ENCODE results near the gene SMIM13.

Gene SMIM13

DNA sequence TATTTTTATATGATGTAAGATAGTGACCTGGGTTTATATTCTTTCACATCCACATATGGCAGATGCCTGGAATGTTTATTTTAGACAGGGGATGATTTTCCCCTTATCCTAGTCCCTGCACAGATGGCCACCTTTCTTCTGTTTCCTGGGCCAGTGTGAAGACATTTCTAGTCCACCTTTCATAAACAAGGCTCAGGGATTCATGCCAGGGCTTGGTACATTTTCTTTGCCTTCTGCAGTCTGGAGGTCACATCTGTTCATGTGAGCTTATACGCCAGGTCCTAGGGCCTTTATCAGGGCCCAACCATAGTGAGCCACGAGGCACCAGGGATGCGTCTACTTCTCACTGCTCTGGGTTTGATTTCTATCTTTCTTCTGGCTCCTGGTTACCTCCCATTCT is 55.9 kb downstream of the SMIM13 start:
- Histone ChIP-seq H3K27ac (ENCODE audit: low read length) (no peak overlapping the region), H3K4me2 (ENCODE audit: insufficient read depth, low read length) (no peak overlapping the region), H2AFZ (ENCODE audit: low read depth, low read length) (no peak overlapping the region), H3K79me2 (ENCODE audit: insufficient read depth, low read length) (no peaks in the 10 kb centered on the region), H3K36me3 (ENCODE audit: insufficient read depth, low read length) (no peaks in the 10 kb centered on the region), H3K4me1 (ENCODE audit: insufficient read depth, low read length) (0 out of 2 replicates have a peak, but pooled peaks cover under 1% of the 10 kb centered on the region), H3K9me3 (ENCODE audit: insufficient read depth, low read length, severe bottlenecking) (no peaks in the 10 kb centered on the region), H3K27me3 (ENCODE audit: insufficient read depth, low read length, poor library complexity) (no peaks in the 10 kb centered on the region), H3K9ac (ENCODE audit: low read depth, low read length) (no peak overlapping the region), H4K20me1 (ENCODE audit: insufficient read depth, low read length) (no peaks in the 10 kb centered on the region; the same call in 1 of the 2 replicates), H3K4me3 (ENCODE audit: low read depth in 1 of 2, low read length in 2 of 2) (no peak overlapping the region)
- TF ChIP-seq, protein P1, sequence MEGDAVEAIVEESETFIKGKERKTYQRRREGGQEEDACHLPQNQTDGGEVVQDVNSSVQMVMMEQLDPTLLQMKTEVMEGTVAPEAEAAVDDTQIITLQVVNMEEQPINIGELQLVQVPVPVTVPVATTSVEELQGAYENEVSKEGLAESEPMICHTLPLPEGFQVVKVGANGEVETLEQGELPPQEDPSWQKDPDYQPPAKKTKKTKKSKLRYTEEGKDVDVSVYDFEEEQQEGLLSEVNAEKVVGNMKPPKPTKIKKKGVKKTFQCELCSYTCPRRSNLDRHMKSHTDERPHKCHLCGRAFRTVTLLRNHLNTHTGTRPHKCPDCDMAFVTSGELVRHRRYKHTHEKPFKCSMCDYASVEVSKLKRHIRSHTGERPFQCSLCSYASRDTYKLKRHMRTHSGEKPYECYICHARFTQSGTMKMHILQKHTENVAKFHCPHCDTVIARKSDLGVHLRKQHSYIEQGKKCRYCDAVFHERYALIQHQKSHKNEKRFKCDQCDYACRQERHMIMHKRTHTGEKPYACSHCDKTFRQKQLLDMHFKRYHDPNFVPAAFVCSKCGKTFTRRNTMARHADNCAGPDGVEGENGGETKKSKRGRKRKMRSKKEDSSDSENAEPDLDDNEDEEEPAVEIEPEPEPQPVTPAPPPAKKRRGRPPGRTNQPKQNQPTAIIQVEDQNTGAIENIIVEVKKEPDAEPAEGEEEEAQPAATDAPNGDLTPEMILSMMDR (IDR thresholded peaks at IDR 0.05; ENCODE audit: borderline replicate concordance, extremely low read depth, low read length, poor library complexity, severe bottlenecking) = no peak
- no peak for TF ChIP-seq EZH2 (IDR thresholded peaks at IDR 0.05; ENCODE audit: borderline replicate concordance, low read depth, low read length, severe bottlenecking)
- DNase-seq (no peak), ATAC-seq (ENCODE audit: insufficient read depth, low read depth) (no peak)

DNA sequence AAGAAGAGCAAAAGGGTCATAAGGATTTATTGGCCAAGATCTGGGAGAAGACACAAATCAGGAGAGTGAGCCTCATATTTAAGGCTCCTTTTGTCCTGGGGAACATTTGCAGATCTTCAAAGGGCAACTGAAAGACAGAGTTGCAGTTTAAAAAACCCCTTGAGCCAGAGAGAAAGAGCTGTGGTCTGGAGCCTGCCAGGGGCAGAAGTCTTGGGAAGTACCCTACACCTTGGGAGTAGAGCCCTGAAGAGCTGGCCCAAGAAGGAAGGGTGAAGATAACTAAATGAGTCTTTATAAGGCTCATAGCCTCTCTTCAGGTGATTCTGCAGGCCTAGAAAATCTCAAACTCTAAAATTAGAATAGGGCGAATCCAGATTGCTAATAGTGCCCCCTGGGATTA is 57.9 kb downstream of the SMIM13 start:
- DNase-seq (no peak), ATAC-seq (ENCODE audit: insufficient read depth, low read depth) (no peak)
- no peak overlapping the region for H3K27ac ChIP-seq (ENCODE audit: low read length)
- no peaks in the 10 kb centered on the region for H3K27me3 ChIP-seq (ENCODE audit: insufficient read depth, low read length, poor library complexity)
- no peaks in the 10 kb centered on the region for H3K36me3 ChIP-seq (ENCODE audit: insufficient read depth, low read length)
- H3K9ac ChIP-seq (ENCODE audit: low read depth, low read length) = no peak overlapping the region
- H3K4me1 ChIP-seq (ENCODE audit: insufficient read depth, low read length) = no peaks in the 10 kb centered on the region
- H4K20me1 ChIP-seq (ENCODE audit: insufficient read depth, low read length) = no peaks in the 10 kb centered on the region; the same call in 1 of the 2 replicates
- TF ChIP-seq EZH2 (IDR thresholded peaks at IDR 0.05; ENCODE audit: borderline replicate concordance, low read depth, low read length, severe bottlenecking) = no peak
- TF ChIP-seq, protein P1 (IDR thresholded peaks at IDR 0.05; ENCODE audit: borderline replicate concordance, extremely low read depth, low read length, poor library complexity, severe bottlenecking) = no peak
- H3K9me3 ChIP-seq (ENCODE audit: insufficient read depth, low read length, severe bottlenecking) = no peaks in the 10 kb centered on the region
- H3K4me2 ChIP-seq (ENCODE audit: insufficient read depth, low read length) = no peak overlapping the region
- no peak overlapping the region for H3K4me3 ChIP-seq (ENCODE audit: low read depth in 1 of 2, low read length in 2 of 2)
- H2AFZ ChIP-seq (ENCODE audit: low read depth, low read length) = no peak overlapping the region
- H3K79me2 ChIP-seq (ENCODE audit: insufficient read depth, low read length) = no peaks in the 10 kb centered on the region

DNA sequence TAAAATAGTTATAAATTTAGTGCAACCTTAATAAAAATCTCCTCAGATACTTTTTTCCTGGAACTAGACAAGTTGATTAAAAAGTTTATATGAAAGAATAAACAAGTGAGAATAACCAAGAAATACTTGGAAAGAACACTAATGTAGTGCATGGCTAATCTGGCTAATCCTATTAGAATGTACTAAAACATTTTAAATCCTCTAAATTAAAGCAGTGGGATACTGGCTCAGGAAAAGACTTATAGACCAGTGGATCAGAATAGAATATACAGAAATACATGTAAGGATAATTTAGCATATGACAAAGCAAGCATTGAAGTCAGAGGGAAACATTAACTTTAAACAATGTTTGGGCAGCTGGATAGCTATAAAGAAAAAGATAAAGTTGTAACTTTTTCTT is 58.9 kb downstream of the SMIM13 start:
- DNase-seq (no peak), ATAC-seq (ENCODE audit: insufficient read depth, low read depth) (no peak)
- Histone ChIP-seq H3K36me3 (ENCODE audit: insufficient read depth, low read length) (no peaks in the 10 kb centered on the region), H3K4me2 (ENCODE audit: insufficient read depth, low read length) (no peak overlapping the region), H3K4me1 (ENCODE audit: insufficient read depth, low read length) (no peaks in the 10 kb centered on the region), H3K79me2 (ENCODE audit: insufficient read depth, low read length) (no peaks in the 10 kb centered on the region), H3K27me3 (ENCODE audit: insufficient read depth, low read length, poor library complexity) (no peaks in the 10 kb centered on the region), H3K4me3 (ENCODE audit: low read depth in 1 of 2, low read length in 2 of 2) (no peak overlapping the region), H3K27ac (ENCODE audit: low read length) (no peak overlapping the region), H2AFZ (ENCODE audit: low read depth, low read length) (no peak overlapping the region), H3K9ac (ENCODE audit: low read depth, low read length) (no peak overlapping the region), H3K9me3 (ENCODE audit: insufficient read depth, low read length, severe bottlenecking) (no peaks in the 10 kb centered on the region), H4K20me1 (ENCODE audit: insufficient read depth, low read length) (no peaks in the 10 kb centered on the region; the same call in 1 of the 2 replicates)
- TF ChIP-seq, protein P1 (IDR thresholded peaks at IDR 0.05; ENCODE audit: borderline replicate concordance, extremely low read depth, low read length, poor library complexity, severe bottlenecking) = no peak
- TF ChIP-seq EZH2 (IDR thresholded peaks at IDR 0.05; ENCODE audit: borderline replicate concordance, low read depth, low read length, severe bottlenecking) = no peak

DNA sequence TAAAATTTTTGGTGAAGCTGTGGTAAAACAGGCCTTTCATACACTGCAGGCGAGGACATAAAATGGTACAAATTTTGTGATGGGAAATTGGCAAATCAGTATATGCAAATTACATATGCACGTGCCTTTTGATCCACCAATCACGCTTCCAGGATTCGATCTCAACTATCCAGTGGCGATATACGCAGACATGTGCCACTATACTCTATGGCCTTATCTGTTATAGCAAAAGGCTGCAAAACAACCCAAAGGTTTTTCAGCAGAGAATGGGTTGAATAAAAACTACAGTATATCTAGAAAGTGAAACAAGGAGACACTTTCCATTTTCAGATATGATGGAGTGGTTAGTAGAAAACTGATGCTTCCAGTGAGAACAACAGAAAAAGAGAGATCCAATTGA is 59.8 kb downstream of the SMIM13 start:
- Histone ChIP-seq H3K36me3 (ENCODE audit: insufficient read depth, low read length) (no peaks in the 10 kb centered on the region), H3K79me2 (ENCODE audit: insufficient read depth, low read length) (no peaks in the 10 kb centered on the region), H3K4me3 (ENCODE audit: low read depth in 1 of 2, low read length in 2 of 2) (no peak overlapping the region), H3K9me3 (ENCODE audit: insufficient read depth, low read length, severe bottlenecking) (no peaks in the 10 kb centered on the region), H3K27ac (ENCODE audit: low read length) (no peak overlapping the region), H4K20me1 (ENCODE audit: insufficient read depth, low read length) (no peaks in the 10 kb centered on the region; the same call in 1 of the 2 replicates), H3K4me2 (ENCODE audit: insufficient read depth, low read length) (no peak overlapping the region), H3K9ac (ENCODE audit: low read depth, low read length) (no peak overlapping the region), H2AFZ (ENCODE audit: low read depth, low read length) (no peak overlapping the region), H3K4me1 (ENCODE audit: insufficient read depth, low read length) (no peaks in the 10 kb centered on the region), H3K27me3 (ENCODE audit: insufficient read depth, low read length, poor library complexity) (no peaks in the 10 kb centered on the region)
- DNase-seq (no peak), ATAC-seq (ENCODE audit: insufficient read depth, low read depth) (no peak)
- no peak for TF ChIP-seq EZH2 (IDR thresholded peaks at IDR 0.05; ENCODE audit: borderline replicate concordance, low read depth, low read length, severe bottlenecking)
- TF ChIP-seq, protein P1 (IDR thresholded peaks at IDR 0.05; ENCODE audit: borderline replicate concordance, extremely low read depth, low read length, poor library complexity, severe bottlenecking) = no peak
